Activated CD4-positive, alpha-beta T cell treated with anti-CD3 and anti-CD28 coated beads, Interleukin-2, amount 50 U/mL, for 48 hours (primary cell): ENCODE measurements around the gene LPP.

Source experiments
- DNase-seq, 2 experiments: peaks; one replicate each; pipeline ENCODE4 v3.0.0-alpha.2; 2020

LPP gene

DNA sequence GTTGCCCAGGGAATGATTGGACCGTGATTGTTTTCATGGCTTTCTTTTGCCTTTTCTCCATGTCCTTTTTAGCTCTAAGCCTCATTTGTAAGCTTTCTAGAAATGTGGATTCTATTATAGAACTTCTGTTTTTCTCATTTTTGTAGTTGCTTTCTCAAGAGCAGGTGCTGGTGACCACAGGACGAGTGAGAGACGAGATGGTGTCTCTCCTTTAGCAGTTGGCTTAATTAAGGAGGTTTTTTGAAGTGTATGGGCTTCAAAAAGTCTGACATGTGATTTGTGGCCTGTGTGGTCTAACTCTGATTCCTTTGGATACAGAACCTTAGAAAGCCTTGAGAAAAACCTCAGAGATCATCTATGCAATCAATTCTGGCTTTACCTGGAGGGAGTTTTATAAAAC lies 292.8 kb downstream of the LPP start:
- DNase-seq, result no peak

DNA sequence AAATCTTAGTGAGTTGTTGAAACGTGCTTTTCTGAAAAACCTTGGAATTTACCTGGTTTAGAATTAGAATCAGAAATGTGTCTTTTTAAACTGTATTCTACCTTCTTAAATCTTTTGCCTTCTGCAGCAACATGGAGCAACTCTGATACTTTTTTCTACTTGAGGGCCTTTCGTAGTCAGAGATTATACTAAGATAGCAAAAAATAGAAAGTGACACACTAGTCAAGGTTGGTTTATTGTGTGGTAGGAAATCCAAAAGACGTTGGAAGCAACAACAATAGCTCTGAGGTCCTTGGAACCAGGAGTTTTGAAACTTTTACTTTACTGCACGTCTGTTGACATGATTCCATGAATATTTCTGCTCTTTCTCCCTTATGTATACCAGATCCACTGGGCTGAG lies 294.9 kb downstream of the LPP start:
- no peak for DNase-seq

DNA sequence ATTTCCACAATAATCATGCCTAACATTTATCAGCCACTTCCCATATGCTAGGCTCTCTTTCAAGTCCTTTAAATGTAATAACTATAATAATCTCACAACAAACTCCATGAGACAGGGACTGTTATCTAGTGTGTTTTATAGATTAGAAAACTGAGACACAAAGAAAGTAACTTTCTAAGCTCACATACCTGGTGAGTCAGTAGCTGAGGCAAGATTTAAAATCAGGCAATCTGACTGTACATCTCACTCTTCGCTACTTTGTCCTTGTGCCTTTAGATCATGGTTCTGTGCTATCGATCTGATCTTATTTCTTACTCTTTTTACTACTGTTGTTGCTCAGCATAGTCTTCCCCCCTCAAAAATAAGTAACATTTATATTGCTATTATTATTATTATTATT lies 295.5 kb downstream of the LPP start:
- no peak for DNase-seq

GRCh38 chr3:188452158-188452772 lies 298.3 kb downstream of the LPP start:
- DNase-seq, result no peak

GRCh38 chr3:188453431-188454384 lies 299.8 kb downstream of the LPP start:
- DNase-seq, result no peak

- DNase-seq, result no peak
Observed at GRCh38 chr3:188455748-188456147, 301.8 kb downstream of the LPP start.

DNA sequence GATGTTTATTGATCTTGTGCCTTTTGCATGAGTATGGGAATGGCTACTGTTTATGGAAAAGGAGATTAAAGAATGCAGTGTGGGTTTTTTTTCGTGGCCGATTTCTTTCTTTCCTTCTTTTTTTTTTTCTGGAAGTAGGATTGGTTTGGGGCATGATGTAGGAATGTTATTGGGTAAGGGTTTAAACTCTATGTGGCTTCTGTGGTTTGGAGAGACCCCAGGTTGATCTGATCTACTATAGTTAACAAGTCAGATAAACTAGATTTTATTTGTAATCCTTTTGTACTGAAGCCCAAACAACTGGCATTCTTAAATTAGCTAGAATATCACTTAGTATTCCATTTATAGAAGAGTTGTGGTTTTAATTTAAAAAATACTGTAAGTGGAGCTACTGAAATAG lies 304.8 kb downstream of the LPP start:
- DNase-seq, result no peak

GRCh38 chr3:188465311-188465710 lies 311.4 kb downstream of the LPP start:
- DNase-seq, result no peak

GRCh38 chr3:188468196-188468595 lies 314.2 kb downstream of the LPP start:
- DNase-seq, result no peak

DNA sequence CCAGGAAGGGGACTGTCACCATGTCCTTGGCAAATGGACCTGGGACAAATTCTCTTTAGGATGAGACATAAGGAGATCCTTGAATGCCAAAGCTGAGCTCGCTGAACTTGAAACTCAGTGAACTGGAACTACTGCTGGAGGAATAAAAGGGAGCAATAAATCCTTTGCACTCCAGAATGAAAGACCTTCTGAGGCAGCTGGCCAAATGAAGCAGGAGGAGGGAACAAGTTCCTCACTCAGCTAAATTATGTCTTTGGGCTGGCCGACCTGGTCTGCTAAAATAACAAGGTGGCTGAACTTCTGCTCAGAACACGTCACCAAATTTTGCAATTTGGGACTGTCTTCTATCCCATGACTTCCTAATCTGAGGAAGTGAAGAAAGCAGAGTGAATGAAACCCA lies 314.7 kb downstream of the LPP start:
- DNase-seq, result no peak

DNA sequence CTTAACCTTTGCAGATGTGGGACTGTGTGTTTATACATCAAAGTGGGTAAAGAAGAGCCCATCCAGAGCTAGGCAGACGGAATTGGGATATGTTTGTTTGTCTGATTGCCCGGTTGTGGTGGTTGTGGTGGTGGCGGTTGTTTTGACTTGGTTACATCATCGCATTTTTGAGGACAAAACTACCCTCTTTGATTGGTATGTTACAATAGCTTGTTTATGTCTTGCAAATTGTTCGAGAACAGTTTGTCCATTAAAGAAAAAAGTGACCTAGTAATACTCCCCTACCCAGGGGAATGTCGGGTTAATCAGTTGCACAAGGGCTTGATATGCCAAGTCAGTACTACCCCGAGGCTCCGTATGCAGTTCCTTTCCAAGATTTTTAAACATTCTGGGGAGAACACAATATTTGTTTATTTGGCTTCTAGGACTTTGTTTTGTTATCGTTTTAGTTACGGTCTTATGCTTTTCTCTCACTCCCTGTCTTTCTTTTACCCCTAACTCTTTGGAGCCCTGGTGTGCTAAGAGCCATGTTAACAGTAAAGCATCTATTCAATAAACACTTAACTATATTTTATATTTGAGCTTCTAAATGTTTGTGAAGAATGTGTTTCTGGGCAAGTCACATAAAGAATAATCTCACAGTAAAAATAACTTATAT lies 315.4 kb downstream of the LPP start:
- DNase-seq, result no peak

DNA sequence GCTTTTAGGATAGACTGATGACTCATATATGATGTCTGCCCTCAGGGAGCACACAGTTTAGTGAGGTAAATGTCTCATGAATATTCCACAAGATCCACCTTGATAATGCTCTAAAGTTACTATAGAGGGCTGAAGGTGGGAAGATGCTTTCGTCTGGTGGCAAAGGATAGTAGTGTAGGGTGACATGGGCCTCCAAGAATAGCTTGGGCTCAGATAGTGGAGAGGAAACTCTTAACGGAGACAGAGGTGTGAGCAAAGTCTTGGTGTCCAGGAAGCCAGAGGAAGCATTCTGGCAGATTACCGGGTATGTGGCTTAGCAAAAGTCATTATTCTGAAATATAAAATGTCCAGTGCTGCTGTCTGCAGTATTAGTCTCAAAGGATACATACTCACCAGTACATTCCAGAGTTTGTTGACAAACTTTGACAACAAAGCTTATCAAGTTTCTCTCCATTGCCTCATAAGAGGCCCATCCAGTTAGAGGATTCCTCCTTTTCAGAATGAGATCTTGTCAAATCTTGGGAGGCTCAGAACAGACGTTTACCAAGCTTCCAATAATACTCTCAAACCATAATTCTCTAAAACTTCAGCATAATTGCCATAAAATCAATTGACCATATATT lies 316.7 kb downstream of the LPP start:
- no peak for DNase-seq

DNA sequence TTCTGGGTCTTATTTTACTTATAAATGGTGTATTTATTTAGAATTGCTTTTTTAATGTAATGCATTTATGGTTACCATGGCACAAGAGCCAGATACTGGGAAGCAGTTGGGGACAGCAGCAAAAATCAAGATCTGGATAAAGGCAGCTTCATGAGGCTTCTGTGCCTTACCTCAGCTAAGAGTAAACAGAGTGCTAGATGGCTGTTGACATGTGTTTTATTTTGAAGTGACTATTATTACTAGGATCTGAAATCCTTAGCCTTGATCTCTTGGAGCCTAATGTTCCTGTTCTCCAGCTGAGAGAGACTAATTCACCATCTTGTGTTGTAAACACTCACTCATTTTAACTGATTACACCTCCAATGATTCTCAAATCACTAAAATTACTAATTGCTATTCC lies 317.8 kb downstream of the LPP start:
- DNase-seq, result no peak

DNA sequence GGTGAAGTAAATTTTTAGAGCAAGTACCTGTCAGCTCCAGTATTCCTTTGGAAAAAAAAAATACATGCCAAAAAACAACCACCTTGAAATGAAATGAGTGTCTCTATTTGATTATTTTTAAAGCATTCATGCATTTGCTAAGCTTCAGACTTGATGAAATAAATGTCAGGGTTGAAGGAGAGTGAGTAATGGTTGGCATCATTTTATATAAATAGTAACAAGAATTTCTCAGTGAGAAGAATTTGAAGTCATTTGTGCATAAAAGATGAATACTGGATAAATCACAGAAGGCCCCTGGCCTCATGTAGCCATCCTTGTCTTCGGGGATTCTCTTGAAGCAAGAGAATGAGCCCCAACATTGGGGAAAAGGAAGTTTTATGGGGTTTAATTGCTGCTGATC lies 318.4 kb downstream of the LPP start:
- DNase-seq, result no peak

GRCh38 chr3:188473045-188473444 lies 319.1 kb downstream of the LPP start:
- no peak for DNase-seq

DNA sequence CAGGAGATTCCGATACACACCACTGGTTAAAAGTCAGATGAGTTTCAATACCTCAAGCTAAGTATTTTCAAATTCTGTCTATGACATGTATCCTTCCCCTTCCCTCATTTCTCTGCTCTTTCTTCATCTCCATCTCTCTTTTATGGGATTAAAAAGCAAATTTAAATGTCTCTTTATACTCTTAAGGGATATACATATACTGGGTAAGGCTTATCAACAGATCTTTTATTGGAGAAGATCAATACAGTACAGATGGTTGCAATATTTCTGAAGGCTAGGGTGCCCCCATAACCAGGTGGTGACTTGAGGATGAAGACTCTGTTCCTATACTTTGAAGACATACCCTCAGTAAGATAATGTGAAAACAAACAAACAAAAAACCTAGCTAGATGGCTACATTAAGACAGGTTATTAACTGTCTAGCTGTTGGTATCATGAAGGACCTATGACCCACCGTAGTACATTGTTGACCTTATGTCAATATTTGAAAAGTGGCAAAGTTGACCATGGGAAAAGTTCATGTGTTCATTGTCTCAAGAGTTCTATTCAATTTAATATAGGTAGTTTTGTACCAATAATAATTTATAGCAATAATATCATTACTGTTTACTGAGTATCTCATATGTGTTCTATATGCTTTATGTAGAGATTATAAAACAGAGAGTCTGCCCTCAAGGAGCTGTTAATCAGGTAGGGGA lies 319.8 kb downstream of the LPP start:
- no peak for DNase-seq

GRCh38 chr3:188476935-188477334 lies 323.0 kb downstream of the LPP start:
- no peak for DNase-seq

DNA sequence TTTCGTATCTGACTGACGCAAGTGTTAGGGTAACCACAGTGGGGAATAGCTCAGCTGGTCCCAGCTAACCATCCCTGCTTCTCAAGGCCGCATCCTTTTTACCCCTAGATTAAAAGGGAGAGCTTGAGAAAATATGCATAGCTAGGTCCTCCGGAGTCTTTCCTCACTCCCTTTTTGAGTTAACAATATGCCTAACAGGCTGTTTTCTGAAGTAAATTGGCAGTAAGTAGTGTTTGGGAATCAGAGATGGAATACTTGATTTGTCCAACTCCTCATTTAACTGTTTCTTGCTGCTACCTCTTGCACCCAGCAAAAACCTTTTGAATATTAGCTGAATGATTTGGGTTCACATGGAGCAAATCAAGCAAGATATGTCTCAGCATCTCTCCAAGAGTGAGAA lies 326.1 kb downstream of the LPP start:
- DNase-seq, result no peak

- no peak for DNase-seq
Observed at GRCh38 chr3:188482929-188483328, 329.0 kb downstream of the LPP start.

GRCh38 chr3:188486126-188486525 lies 332.2 kb downstream of the LPP start:
- no peak for DNase-seq

DNA sequence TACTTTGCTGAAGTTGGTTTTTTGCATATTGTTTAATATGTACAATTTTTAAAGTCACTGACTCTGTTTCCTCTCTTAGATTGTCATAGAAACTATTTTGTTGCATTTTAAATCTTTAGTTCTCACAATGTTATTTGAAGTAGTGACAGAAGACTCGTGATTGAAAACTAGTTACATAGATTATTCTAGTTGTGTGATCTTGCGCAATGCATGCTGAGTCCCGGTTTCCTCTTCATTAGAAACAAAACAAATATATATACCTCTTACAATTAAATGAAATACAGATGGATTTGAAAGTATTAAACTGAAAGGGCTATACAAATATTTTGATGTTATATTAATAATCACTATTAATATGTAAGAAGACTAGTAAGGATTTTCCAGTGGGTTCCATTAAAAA lies 333.0 kb downstream of the LPP start:
- no peak for DNase-seq

- no peak for DNase-seq
Observed at GRCh38 chr3:188487652-188488051, 333.7 kb downstream of the LPP start.

DNA sequence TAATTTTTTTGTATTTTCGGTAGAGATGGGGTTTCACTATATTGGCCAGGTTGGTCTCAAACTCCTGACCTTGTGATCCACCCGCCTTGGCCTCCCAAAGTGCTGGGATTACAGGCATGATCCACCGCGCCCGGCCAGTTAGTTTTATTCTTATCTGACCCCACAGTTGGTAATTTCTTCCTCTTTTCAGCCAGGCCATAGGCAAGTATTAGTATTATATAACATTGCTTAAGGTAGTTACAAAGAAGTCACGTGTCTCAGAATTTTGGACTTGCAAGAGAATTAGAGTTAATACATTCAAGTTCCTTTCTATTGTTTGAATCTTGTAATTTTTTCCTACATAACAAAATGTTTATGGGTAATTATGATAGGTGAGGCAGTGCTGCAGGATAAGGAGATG lies 334.8 kb downstream of the LPP start:
- DNase-seq, result no peak
